ENCODE measurements around the gene DOK1. TPM values are rescaled to one million over a fixed set of nuclear protein-coding genes. Genes with fewer than 3 reads are reported as not detected.
A peak's percentile ranks its signal among the peaks of the same experiment; 100 is the strongest.

The DOK1 gene
- total RNA-seq, 1 experiment from 2014 or later: 24.7 TPM

GRCh38 chr2:74577448-74577847 lies 22.9 kb downstream of the DOK1 start:
- Histone ChIP-seq H3K79me2 (ENCODE audit: low read length) (no peaks in the 10 kb centered on the region), H3K9me3 (ENCODE audit: low read length) (no peaks in the 10 kb centered on the region), H3K4me3 (ENCODE audit: low read length) (no peak overlapping the region), H2AFZ (ENCODE audit: low read length) (peak overlapping the region; percentile 51), H3K9ac (ENCODE audit: low read length) (no peak overlapping the region), H4K20me1 (ENCODE audit: insufficient read depth, low read depth, low read length) (no peaks in the 10 kb centered on the region), H3K4me2 (ENCODE audit: low read depth, low read length, poor library complexity, severe bottlenecking) (no peak overlapping the region), H3K27me3 (ENCODE audit: low read length) (no peaks in the 10 kb centered on the region), H3K9me2 (replicated peaks; ENCODE audit: insufficient read depth, low read length) (no peaks in the 10 kb centered on the region), H3K27ac (ENCODE audit: low read length) (no peak overlapping the region), H3K4me1 (ENCODE audit: low read length) (peaks cover 26% of the 10 kb centered on the region), H3K36me3 (ENCODE audit: insufficient read depth, low read length) (no peaks in the 10 kb centered on the region)
- DNase-seq: peak; percentile 72

- no peak overlapping the region for H3K27ac ChIP-seq (ENCODE audit: low read length)
- H3K79me2 ChIP-seq (ENCODE audit: low read length): no peaks in the 10 kb centered on the region
- no peaks in the 10 kb centered on the region for H3K9me2 ChIP-seq (replicated peaks; ENCODE audit: insufficient read depth, low read length)
- no peak overlapping the region; the same call in 1 of the 2 replicates for H2AFZ ChIP-seq (ENCODE audit: low read length)
- no peak overlapping the region for H3K9ac ChIP-seq (ENCODE audit: low read length)
- no peaks in the 10 kb centered on the region for H3K9me3 ChIP-seq (ENCODE audit: low read length)
- no peaks in the 10 kb centered on the region for H3K36me3 ChIP-seq (ENCODE audit: insufficient read depth, low read length)
- no peak overlapping the region for H3K4me3 ChIP-seq (ENCODE audit: low read length)
- no peak overlapping the region for H3K4me2 ChIP-seq (ENCODE audit: low read depth, low read length, poor library complexity, severe bottlenecking)
- no peaks in the 10 kb centered on the region for H4K20me1 ChIP-seq (ENCODE audit: insufficient read depth, low read depth, low read length)
- H3K4me1 ChIP-seq (ENCODE audit: low read length): peaks cover 22% of the 10 kb centered on the region
- no peaks in the 10 kb centered on the region for H3K27me3 ChIP-seq (ENCODE audit: low read length)
- no peak for DNase-seq
Measured at GRCh38 chr2:74578408-74578807, 23.9 kb downstream of the DOK1 start.

GRCh38 chr2:74581463-74581862 lies 26.9 kb downstream of the DOK1 start:
- Histone ChIP-seq H3K79me2 (ENCODE audit: low read length) (no peaks in the 10 kb centered on the region), H3K9ac (ENCODE audit: low read length) (no peak overlapping the region), H3K4me1 (ENCODE audit: low read length) (peaks cover 17% of the 10 kb centered on the region), H3K27me3 (ENCODE audit: low read length) (no peaks in the 10 kb centered on the region), H3K36me3 (ENCODE audit: insufficient read depth, low read length) (no peaks in the 10 kb centered on the region), H4K20me1 (ENCODE audit: insufficient read depth, low read depth, low read length) (no peaks in the 10 kb centered on the region), H3K4me3 (ENCODE audit: low read length) (no peak overlapping the region), H3K9me2 (replicated peaks; ENCODE audit: insufficient read depth, low read length) (no peaks in the 10 kb centered on the region), H2AFZ (ENCODE audit: low read length) (no peak overlapping the region), H3K9me3 (ENCODE audit: low read length) (no peaks in the 10 kb centered on the region), H3K27ac (ENCODE audit: low read length) (no peak overlapping the region), H3K4me2 (ENCODE audit: low read depth, low read length, poor library complexity, severe bottlenecking) (no peak overlapping the region)
- DNase-seq: no peak

- Histone ChIP-seq H3K36me3 (ENCODE audit: insufficient read depth, low read length) (no peaks in the 10 kb centered on the region), H3K4me3 (ENCODE audit: low read length) (no peak overlapping the region), H3K9me2 (replicated peaks; ENCODE audit: insufficient read depth, low read length) (no peaks in the 10 kb centered on the region), H3K79me2 (ENCODE audit: low read length) (no peaks in the 10 kb centered on the region), H3K9me3 (ENCODE audit: low read length) (no peaks in the 10 kb centered on the region), H3K27me3 (ENCODE audit: low read length) (no peaks in the 10 kb centered on the region), H3K27ac (ENCODE audit: low read length) (no peak overlapping the region), H4K20me1 (ENCODE audit: insufficient read depth, low read depth, low read length) (no peaks in the 10 kb centered on the region), H3K9ac (ENCODE audit: low read length) (no peak overlapping the region), H3K4me2 (ENCODE audit: low read depth, low read length, poor library complexity, severe bottlenecking) (no peak overlapping the region), H3K4me1 (ENCODE audit: low read length) (peaks cover 15% of the 10 kb centered on the region), H2AFZ (ENCODE audit: low read length) (no peak overlapping the region)
- no peak for DNase-seq
Measured at GRCh38 chr2:74582184-74582583, 27.7 kb downstream of the DOK1 start.

GRCh38 chr2:74583504-74583903 lies 29.0 kb downstream of the DOK1 start:
- Histone ChIP-seq H3K79me2 (ENCODE audit: low read length) (no peaks in the 10 kb centered on the region), H4K20me1 (ENCODE audit: insufficient read depth, low read depth, low read length) (no peaks in the 10 kb centered on the region), H3K4me1 (ENCODE audit: low read length) (peaks cover 15% of the 10 kb centered on the region), H3K9ac (ENCODE audit: low read length) (no peak overlapping the region), H3K9me2 (replicated peaks; ENCODE audit: insufficient read depth, low read length) (no peaks in the 10 kb centered on the region), H3K27ac (ENCODE audit: low read length) (no peak overlapping the region), H3K27me3 (ENCODE audit: low read length) (no peaks in the 10 kb centered on the region), H3K4me3 (ENCODE audit: low read length) (no peak overlapping the region), H2AFZ (ENCODE audit: low read length) (no peak overlapping the region), H3K36me3 (ENCODE audit: insufficient read depth, low read length) (no peaks in the 10 kb centered on the region), H3K9me3 (ENCODE audit: low read length) (no peaks in the 10 kb centered on the region), H3K4me2 (ENCODE audit: low read depth, low read length, poor library complexity, severe bottlenecking) (no peak overlapping the region)
- no peak for DNase-seq

GRCh38 chr2:74584088-74584645 lies 29.6 kb downstream of the DOK1 start:
- Histone ChIP-seq H4K20me1 (ENCODE audit: insufficient read depth, low read depth, low read length) (no peaks in the 10 kb centered on the region), H3K27me3 (ENCODE audit: low read length) (no peaks in the 10 kb centered on the region), H3K4me1 (ENCODE audit: low read length) (peaks cover 15% of the 10 kb centered on the region), H3K4me2 (ENCODE audit: low read depth, low read length, poor library complexity, severe bottlenecking) (no peak overlapping the region), H3K27ac (ENCODE audit: low read length) (no peak overlapping the region), H3K4me3 (ENCODE audit: low read length) (no peak overlapping the region), H3K9ac (ENCODE audit: low read length) (no peak overlapping the region), H3K9me2 (replicated peaks; ENCODE audit: insufficient read depth, low read length) (no peaks in the 10 kb centered on the region), H3K79me2 (ENCODE audit: low read length) (no peaks in the 10 kb centered on the region), H3K9me3 (ENCODE audit: low read length) (no peaks in the 10 kb centered on the region), H3K36me3 (ENCODE audit: insufficient read depth, low read length) (no peaks in the 10 kb centered on the region), H2AFZ (ENCODE audit: low read length) (no peak overlapping the region)
- no peak for DNase-seq

GRCh38 chr2:74585406-74586185 lies 31.1 kb downstream of the DOK1 start:
- H3K36me3 ChIP-seq (ENCODE audit: insufficient read depth, low read length): no peaks in the 10 kb centered on the region
- no peaks in the 10 kb centered on the region for H3K79me2 ChIP-seq (ENCODE audit: low read length)
- no peaks in the 10 kb centered on the region for H3K27me3 ChIP-seq (ENCODE audit: low read length)
- H4K20me1 ChIP-seq (ENCODE audit: insufficient read depth, low read depth, low read length): no peaks in the 10 kb centered on the region
- H3K4me1 ChIP-seq (ENCODE audit: low read length): peaks cover 20% of the 10 kb centered on the region
- peak overlapping the region; percentile 49 for H3K9ac ChIP-seq (ENCODE audit: low read length)
- H3K4me2 ChIP-seq (ENCODE audit: low read depth, low read length, poor library complexity, severe bottlenecking): peak overlapping the region; percentile 48
- peak; percentile 56 for DNase-seq
- H3K4me3 ChIP-seq (ENCODE audit: low read length): peak overlapping the region; percentile 26; the same call in 1 of the 2 replicates
- H3K27ac ChIP-seq (ENCODE audit: low read length): no peak overlapping the region
- no peaks in the 10 kb centered on the region for H3K9me3 ChIP-seq (ENCODE audit: low read length)
- no peaks in the 10 kb centered on the region for H3K9me2 ChIP-seq (replicated peaks; ENCODE audit: insufficient read depth, low read length)
- H2AFZ ChIP-seq (ENCODE audit: low read length): peak overlapping the region; percentile 78; the same call in 1 of the 2 replicates

- Histone ChIP-seq H3K4me3 (ENCODE audit: low read length) (no peak overlapping the region), H4K20me1 (ENCODE audit: insufficient read depth, low read depth, low read length) (no peaks in the 10 kb centered on the region), H3K4me1 (ENCODE audit: low read length) (peaks cover 20% of the 10 kb centered on the region), H3K9me2 (replicated peaks; ENCODE audit: insufficient read depth, low read length) (no peaks in the 10 kb centered on the region), H2AFZ (ENCODE audit: low read length) (peak overlapping the region; percentile 98), H3K4me2 (ENCODE audit: low read depth, low read length, poor library complexity, severe bottlenecking) (no peak overlapping the region), H3K27me3 (ENCODE audit: low read length) (no peaks in the 10 kb centered on the region), H3K27ac (ENCODE audit: low read length) (no peak overlapping the region), H3K9ac (ENCODE audit: low read length) (peak overlapping the region; percentile 9; the same call in 1 of the 2 replicates), H3K79me2 (ENCODE audit: low read length) (no peaks in the 10 kb centered on the region), H3K36me3 (ENCODE audit: insufficient read depth, low read length) (no peaks in the 10 kb centered on the region), H3K9me3 (ENCODE audit: low read length) (no peaks in the 10 kb centered on the region)
- peak; percentile 93 for DNase-seq
Measured at GRCh38 chr2:74587664-74588277, 33.3 kb downstream of the DOK1 start.
